GM18951 (cell line): ENCODE results near the gene JTB.

Source experiments
- POLR2A ChIP-seq: IDR thresholded peaks from 4 replicates; pipeline ENCODE4 v1.6.1; 2011; ENCODE audit warnings: mild to moderate bottlenecking; ENCODE audit not compliant: insufficient read length, insufficient read depth; ENCODE audit errors: extremely low read depth
- in situ Hi-C: fragments of 300-500 bp; cut with MboI; formaldehyde crosslinking; loops from one replicate; pipeline ENCODE4 v1.12.0; 2022; ENCODE audit warnings: low sequenced_read_pairs, mixed read lengths, inconsistent platforms; ENCODE audit not compliant: unreplicated experiment

The JTB gene

GRCh38 chr1:153941826-153942725, 35.4 kb downstream of the JTB start:
- in situ Hi-C loops = no loop called here
- TF ChIP-seq POLR2A = no peak

GRCh38 chr1:153940756-153941155, 36.7 kb downstream of the JTB start:
- in situ Hi-C loops = no loop called here
- no peak for TF ChIP-seq POLR2A

GRCh38 chr1:153939476-153939875, 38.0 kb downstream of the JTB start:
- in situ Hi-C loops = no loop called here
- no peak for TF ChIP-seq POLR2A

- in situ Hi-C loops = no loop called here
- TF ChIP-seq POLR2A = no peak
These were observed 38.5 kb downstream of the JTB start for GRCh38 chr1:153938996-153939395.

- TF ChIP-seq POLR2A = no peak
- in situ Hi-C loops = no loop called here
These were observed 40.1 kb downstream of the JTB start for GRCh38 chr1:153937331-153937730.

GRCh38 chr1:153936011-153936802, 41.3 kb downstream of the JTB start:
- in situ Hi-C loops = no loop called here
- TF ChIP-seq POLR2A = no peak

GRCh38 chr1:153934746-153935145, 42.7 kb downstream of the JTB start:
- in situ Hi-C loops = no loop called here
- no peak for TF ChIP-seq POLR2A

- in situ Hi-C loops = no loop called here
- TF ChIP-seq POLR2A = no peak
These were observed 43.5 kb downstream of the JTB start for GRCh38 chr1:153933955-153934354.

- no peak for TF ChIP-seq POLR2A
- in situ Hi-C loops = no loop called here
These were observed 44.0 kb downstream of the JTB start for GRCh38 chr1:153933430-153933829.

- in situ Hi-C loops = no loop called here
- TF ChIP-seq POLR2A = no peak
These were observed 45.0 kb downstream of the JTB start for GRCh38 chr1:153932156-153933131.

GRCh38 chr1:153929981-153930948, 47.2 kb downstream of the JTB start:
- in situ Hi-C loops = loop anchor here (10.0 kb wide), 1 partner anchor 95 kb away; no protein-coding TSS in a partner anchor
- TF ChIP-seq POLR2A = no peak

GRCh38 chr1:153929426-153929825, 48.0 kb downstream of the JTB start:
- no peak for TF ChIP-seq POLR2A
- in situ Hi-C loops = loop anchor here (10.0 kb wide), 1 partner anchor 95 kb away; no protein-coding TSS in a partner anchor
